SK-N-SH (cell line): ENCODE data around the gene PLEKHM3. TPM values are rescaled to one million over a fixed set of nuclear protein-coding genes. Genes with fewer than 3 reads are reported as not detected.
A peak's percentile ranks its signal among the peaks of the same experiment; 100 is the strongest.

Source experiments
- CTCF ChIA-PET: fragments of 300-600, 350-600 bp; formaldehyde crosslinking; extraction: SDS; loops from one replicate; lab custom pipeline; 2021; lab: Yijun Ruan, JAX
- POLR2A ChIA-PET: fragments of 350-600 bp; sonication (Branson Sonifier 250); formaldehyde crosslinking; extraction: SDS; loops from one replicate; lab custom pipeline; 2020; ENCODE audit warnings: antibody characterized with exemption, inconsistent platforms; lab: Yijun Ruan, JAX
- DNase-seq: peaks from one replicate; pipeline ENCODE4 v3.0.0; 2012
- H2AFZ ChIP-seq: fragments of 200-600 bp; sonication (generic); 2 replicates; pipeline ENCODE4 v1.8.1; 2016; ENCODE audit warnings: antibody characterized with exemption, mild to moderate bottlenecking, low read depth
- H3F3A ChIP-seq: fragments of 200-600 bp; sonication (generic); replicated peaks from 2 replicates; pipeline ENCODE3; 2016; ENCODE audit warnings: antibody characterized with exemption, mild to moderate bottlenecking; ENCODE audit not compliant: insufficient read depth
- H3K27ac ChIP-seq, 2 experiments: fragments of 200-500 bp in 1 of 2; fragments of 200-600 bp in 1 of 2; sonication (Bioruptor generic) in 1 of 2; sonication (generic), shearing (Covaris generic) in 1 of 2; 2 replicates each; pipeline versions ENCODE4 v1.5.1 to v1.6.1; 2014 to 2016; ENCODE audit warnings: low read depth in 2 of 2, inconsistent platforms in 1 of 2, low read length in 1 of 2, mild to moderate bottlenecking in 1 of 2, mixed read lengths in 1 of 2
- H3K27me3 ChIP-seq: fragments of 200-600 bp; sonication (generic), shearing (Covaris generic); 2 replicates; pipeline ENCODE4 v1.6.1; 2016; ENCODE audit warnings: mixed run types; ENCODE audit not compliant: insufficient read depth
- H3K36me3 ChIP-seq, 2 experiments: fragments of 200-500 bp in 1 of 2; fragments of 200-600 bp in 1 of 2; sonication (Bioruptor generic) in 1 of 2; sonication (generic) in 1 of 2; replicated peaks in 1 of 2; 2 replicates each; pipeline versions ENCODE3 to v1.5.1; 2014 to 2016; ENCODE audit warnings: low read length in 1 of 2, mild to moderate bottlenecking in 1 of 2; ENCODE audit not compliant: insufficient read depth in 2 of 2, control insufficient read depth in 1 of 2
- H3K4me1 ChIP-seq, 2 experiments: fragments of 200-500 bp in 1 of 2; fragments of 200-600 bp in 1 of 2; sonication (Bioruptor generic) in 1 of 2; sonication (generic), shearing (Covaris generic) in 1 of 2; 2 replicates each; pipeline versions ENCODE4 v1.5.1 to v1.6.1; 2014 to 2016; ENCODE audit warnings: low read depth in 1 of 2, low read length in 1 of 2, mixed run types in 1 of 2; ENCODE audit not compliant: insufficient read depth in 2 of 2, control insufficient read depth in 1 of 2
- H3K4me2 ChIP-seq: fragments of 200-600 bp; sonication (generic), shearing (Covaris generic); 2 replicates; pipeline ENCODE4 v1.6.1; 2017; ENCODE audit warnings: mixed run types
- H3K4me3 ChIP-seq, 2 experiments: fragments of 200-500 bp in 1 of 2; fragments of 200-600 bp in 1 of 2; sonication (Bioruptor generic) in 1 of 2; sonication (generic), shearing (Covaris generic) in 1 of 2; 2 replicates each; pipeline versions ENCODE4 v1.5.1 to v1.8.1; 2014 to 2016; ENCODE audit warnings: low read depth in 2 of 2, inconsistent platforms in 1 of 2, low read length in 1 of 2, mild to moderate bottlenecking in 1 of 2, mixed read lengths in 1 of 2, moderate library complexity in 1 of 2
- H3K79me2 ChIP-seq: fragments of 200-600 bp; sonication (generic); 2 replicates; pipeline ENCODE4 v1.8.1; 2017; ENCODE audit warnings: mild to moderate bottlenecking; ENCODE audit not compliant: insufficient read depth
- H3K9ac ChIP-seq: fragments of 200-600 bp; sonication (generic); 2 replicates; pipeline ENCODE4 v1.6.1; 2017; ENCODE audit warnings: mixed run types
- H3K9me2 ChIP-seq: fragments of 200-600 bp; sonication (generic); 2 replicates; pipeline ENCODE4 v1.6.1; 2017; ENCODE audit warnings: mixed run types
- H3K9me3 ChIP-seq: fragments of 200-600 bp; sonication (generic); 2 replicates; pipeline ENCODE4 v1.6.1; 2017; ENCODE audit warnings: mixed run types, mild to moderate bottlenecking, moderate library complexity
- H4K20me1 ChIP-seq: fragments of 200-600 bp; sonication (generic); 2 replicates; pipeline ENCODE4 v1.6.1; 2017; ENCODE audit warnings: mild to moderate bottlenecking, mixed run types; ENCODE audit not compliant: insufficient read depth
- CHD2 ChIP-seq: fragments of 150-350 bp; IDR thresholded peaks from 2 replicates; pipeline ENCODE4 v1.6.1; 2018; ENCODE audit warnings: low read length; ENCODE audit not compliant: partially characterized antibody
- EZH2phosphoT487 ChIP-seq: fragments of 200-600 bp; sonication (generic); IDR thresholded peaks from 2 replicates; pipeline ENCODE4 v1.6.1; 2017; ENCODE audit warnings: low read depth, mixed run types, mild to moderate bottlenecking, antibody characterized with exemption, moderate library complexity, borderline replicate concordance
- FOSL2 ChIP-seq: IDR thresholded peaks from 2 replicates; pipeline ENCODE4 v1.4.0; 2012; ENCODE audit warnings: low read depth, mild to moderate bottlenecking, moderate library complexity, borderline replicate concordance
- FOXM1 ChIP-seq: IDR thresholded peaks from 2 replicates; pipeline ENCODE4 v1.4.0; 2012; ENCODE audit warnings: low read depth, mild to moderate bottlenecking
- GABPA ChIP-seq: IDR thresholded peaks from 2 replicates; pipeline ENCODE4 v1.4.0; 2012; ENCODE audit warnings: low read depth, mild to moderate bottlenecking
- JUND ChIP-seq: IDR thresholded peaks from 2 replicates; pipeline ENCODE4 v1.4.0; 2012
- MEF2A ChIP-seq: IDR thresholded peaks from 2 replicates; pipeline ENCODE4 v1.4.0; 2012; ENCODE audit warnings: low read depth, borderline replicate concordance
- NFIC ChIP-seq: IDR thresholded peaks from 2 replicates; pipeline ENCODE4 v1.4.0; 2012; ENCODE audit warnings: borderline replicate concordance
- NRF1 ChIP-seq: IDR thresholded peaks from 2 replicates; pipeline ENCODE4 v1.6.1; 2012; ENCODE audit warnings: low read depth, mild to moderate bottlenecking, low read length
- POLR2AphosphoS5 ChIP-seq: IDR thresholded peaks from 2 replicates; pipeline ENCODE4 v1.6.1; 2012; ENCODE audit warnings: low read depth, low read length
- RXRA ChIP-seq: IDR thresholded peaks from 2 replicates; pipeline ENCODE4 v1.4.0; 2012; ENCODE audit warnings: low read depth, mild to moderate bottlenecking, borderline replicate concordance
- SIN3A ChIP-seq: IDR thresholded peaks from 2 replicates; pipeline ENCODE4 v1.6.1; 2012; ENCODE audit warnings: low read depth, mild to moderate bottlenecking, low read length, moderate library complexity, borderline replicate concordance
- YY1 ChIP-seq: IDR thresholded peaks from 2 replicates; pipeline ENCODE4 v1.4.0; 2012; ENCODE audit warnings: low read depth, mild to moderate bottlenecking
- WGBS: methylation state at CpG from one replicate; pipeline ENCODE4 v1.1.6; 2017; ENCODE audit warnings: low lambda C conversion rate; 5-methylcytosine and 5-hydroxymethylcytosine counted together
- polyA plus RNA-seq, 3 experiments: library from polyadenylated mRNA; depleted of rRNA; stranded (reverse); fragments of >200 nt; gene quantifications; 2 replicates each; pipeline ENCODE4 v1.2.3, GENCODE V29; 2012
- TF ChIP-seq, protein P1 (sequence below): IDR thresholded peaks from 2 replicates; pipeline ENCODE4 v1.4.0; 2012; ENCODE audit warnings: low read depth, borderline replicate concordance
- TF ChIP-seq, protein P2 (sequence below): IDR thresholded peaks from 2 replicates; pipeline ENCODE4; 2012
- TF ChIP-seq, protein P3 (sequence below): fragments of 200-600 bp; sonication (generic); IDR thresholded peaks from 2 replicates; pipeline ENCODE4 v1.6.1; 2017; ENCODE audit warnings: antibody characterized with exemption, mild to moderate bottlenecking, moderate library complexity

Gene PLEKHM3
- polyA plus RNA-seq, 1 of the 3 experiments (the other 2 are of a cell fraction): 1.9 TPM

DNA sequence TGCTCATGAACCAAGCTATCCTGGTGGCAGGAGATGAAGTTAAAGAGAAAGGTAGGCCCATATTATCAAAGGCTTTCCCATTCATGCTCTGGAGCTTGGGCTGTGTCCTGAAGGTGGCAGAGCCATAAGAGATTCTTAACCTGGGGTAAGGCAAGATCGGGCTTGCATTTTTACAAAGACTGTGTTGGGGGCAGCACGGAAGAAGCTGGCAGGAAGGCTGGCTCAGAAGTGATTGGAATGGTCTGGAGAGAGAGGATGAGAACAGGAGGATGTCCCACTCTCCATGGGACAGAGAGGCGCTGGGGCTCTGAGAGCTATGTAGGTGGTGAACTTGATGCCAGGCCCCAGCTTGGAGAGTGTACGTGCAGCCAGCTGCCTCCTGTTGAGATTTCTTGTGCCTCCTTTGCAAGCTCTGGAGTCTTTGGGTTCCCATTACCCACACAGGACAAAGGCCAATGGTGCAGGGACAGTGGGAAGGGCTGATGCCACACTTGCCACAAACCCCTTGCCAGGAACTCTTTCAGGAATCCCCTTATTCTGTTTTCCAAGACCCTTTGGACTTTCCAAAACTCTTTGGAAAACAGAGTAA lies 215.0 kb downstream of the PLEKHM3 start:
- no peaks in the 10 kb centered on the region for H3K27me3 ChIP-seq
- CTCF ChIA-PET: interaction anchor here (0.6 to 1.5 kb wide), 3 partner anchors 9 to 26 kb away, joined by 3 to 5 read pairs (median 3); no protein-coding TSS in a partner anchor
- no peak overlapping the region for H3K27ac ChIP-seq
- WGBS: 84% methylated on average over 4 of the region's 4 CpGs
- no peak overlapping the region for H3K4me3 ChIP-seq
- no peak overlapping the region for H3K9ac ChIP-seq
- H3F3A ChIP-seq: no peaks in the 10 kb centered on the region
- no peaks in the 10 kb centered on the region for H3K9me3 ChIP-seq
- TF ChIP-seq NRF1 (no peak), JUND (no peak), FOXM1 (no peak), POLR2AphosphoS5 (no peak), MEF2A (no peak), RXRA (no peak), FOSL2 (no peak), YY1 (no peak), SIN3A (no peak), NFIC (no peak), CHD2 (no peak), EZH2phosphoT487 (no peak), GABPA (no peak)
- TF ChIP-seq, protein P1, sequence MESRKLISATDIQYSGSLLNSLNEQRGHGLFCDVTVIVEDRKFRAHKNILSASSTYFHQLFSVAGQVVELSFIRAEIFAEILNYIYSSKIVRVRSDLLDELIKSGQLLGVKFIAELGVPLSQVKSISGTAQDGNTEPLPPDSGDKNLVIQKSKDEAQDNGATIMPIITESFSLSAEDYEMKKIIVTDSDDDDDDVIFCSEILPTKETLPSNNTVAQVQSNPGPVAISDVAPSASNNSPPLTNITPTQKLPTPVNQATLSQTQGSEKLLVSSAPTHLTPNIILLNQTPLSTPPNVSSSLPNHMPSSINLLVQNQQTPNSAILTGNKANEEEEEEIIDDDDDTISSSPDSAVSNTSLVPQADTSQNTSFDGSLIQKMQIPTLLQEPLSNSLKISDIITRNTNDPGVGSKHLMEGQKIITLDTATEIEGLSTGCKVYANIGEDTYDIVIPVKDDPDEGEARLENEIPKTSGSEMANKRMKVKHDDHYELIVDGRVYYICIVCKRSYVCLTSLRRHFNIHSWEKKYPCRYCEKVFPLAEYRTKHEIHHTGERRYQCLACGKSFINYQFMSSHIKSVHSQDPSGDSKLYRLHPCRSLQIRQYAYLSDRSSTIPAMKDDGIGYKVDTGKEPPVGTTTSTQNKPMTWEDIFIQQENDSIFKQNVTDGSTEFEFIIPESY: no peak
- TF ChIP-seq, protein P2, sequence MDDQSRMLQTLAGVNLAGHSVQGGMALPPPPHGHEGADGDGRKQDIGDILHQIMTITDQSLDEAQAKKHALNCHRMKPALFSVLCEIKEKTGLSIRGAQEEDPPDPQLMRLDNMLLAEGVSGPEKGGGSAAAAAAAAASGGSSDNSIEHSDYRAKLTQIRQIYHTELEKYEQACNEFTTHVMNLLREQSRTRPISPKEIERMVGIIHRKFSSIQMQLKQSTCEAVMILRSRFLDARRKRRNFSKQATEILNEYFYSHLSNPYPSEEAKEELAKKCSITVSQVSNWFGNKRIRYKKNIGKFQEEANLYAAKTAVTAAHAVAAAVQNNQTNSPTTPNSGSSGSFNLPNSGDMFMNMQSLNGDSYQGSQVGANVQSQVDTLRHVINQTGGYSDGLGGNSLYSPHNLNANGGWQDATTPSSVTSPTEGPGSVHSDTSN: no peak
- TF ChIP-seq, protein P3, sequence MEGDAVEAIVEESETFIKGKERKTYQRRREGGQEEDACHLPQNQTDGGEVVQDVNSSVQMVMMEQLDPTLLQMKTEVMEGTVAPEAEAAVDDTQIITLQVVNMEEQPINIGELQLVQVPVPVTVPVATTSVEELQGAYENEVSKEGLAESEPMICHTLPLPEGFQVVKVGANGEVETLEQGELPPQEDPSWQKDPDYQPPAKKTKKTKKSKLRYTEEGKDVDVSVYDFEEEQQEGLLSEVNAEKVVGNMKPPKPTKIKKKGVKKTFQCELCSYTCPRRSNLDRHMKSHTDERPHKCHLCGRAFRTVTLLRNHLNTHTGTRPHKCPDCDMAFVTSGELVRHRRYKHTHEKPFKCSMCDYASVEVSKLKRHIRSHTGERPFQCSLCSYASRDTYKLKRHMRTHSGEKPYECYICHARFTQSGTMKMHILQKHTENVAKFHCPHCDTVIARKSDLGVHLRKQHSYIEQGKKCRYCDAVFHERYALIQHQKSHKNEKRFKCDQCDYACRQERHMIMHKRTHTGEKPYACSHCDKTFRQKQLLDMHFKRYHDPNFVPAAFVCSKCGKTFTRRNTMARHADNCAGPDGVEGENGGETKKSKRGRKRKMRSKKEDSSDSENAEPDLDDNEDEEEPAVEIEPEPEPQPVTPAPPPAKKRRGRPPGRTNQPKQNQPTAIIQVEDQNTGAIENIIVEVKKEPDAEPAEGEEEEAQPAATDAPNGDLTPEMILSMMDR: no peak
- no peaks in the 10 kb centered on the region for H3K9me2 ChIP-seq
- no peaks in the 10 kb centered on the region for H4K20me1 ChIP-seq
- no peaks in the 10 kb centered on the region for H3K36me3 ChIP-seq
- DNase-seq: no peak
- no peaks in the 10 kb centered on the region for H3K79me2 ChIP-seq
- 0 out of 2 replicates have a peak overlapping the region, but pooled peaks have one; percentile 5 for H2AFZ ChIP-seq
- POLR2A ChIA-PET: interaction anchor here (0.5 kb wide), 1 partner anchor 215 kb away, joined by 3 read pairs; the partner anchor contains the start of gene PLEKHM3
- no peak overlapping the region for H3K4me2 ChIP-seq
- H3K4me1 ChIP-seq: peaks cover 0 to 5% of the 10 kb centered on the region in 2 experiments; a peak in 2 of 4 replicates
